Gastroesophageal sphincter (tissue), 4 donors: ENCODE data around the gene CRIP2. TPM values are rescaled to one million over a fixed set of nuclear protein-coding genes. Genes with fewer than 3 reads are reported as not detected.

ENCODE experiments used
- ATAC-seq: fragments of 150-250 bp; one replicate; pipeline ENCODE4 v1.9.1; 2016; ENCODE audit warnings: mild to moderate bottlenecking, moderate library complexity
- H3K27ac ChIP-seq, 4 donors: fragments of 200-600 bp; sonication (generic) in 3 of 4; 1 replicate in 3 of 4; 2 replicates in 1 of 4; pipeline ENCODE4 v1.5.1; 2016 to 2019
- H3K27me3 ChIP-seq: fragments of 200-600 bp; sonication (generic); one replicate; pipeline ENCODE4 v1.5.1; 2019
- H3K36me3 ChIP-seq, 2 donors: fragments of 200-600 bp; sonication (generic); one replicate each; pipeline ENCODE4 v1.5.1; 2019; ENCODE audit warnings: control low read depth in 1 of 2
- H3K4me1 ChIP-seq, 3 donors: fragments of 200-600 bp; sonication (generic); 1 replicate in 2 of 3; 2 replicates in 1 of 3; pipeline ENCODE4 v1.5.1; 2016 to 2019; ENCODE audit warnings: control low read depth in 2 of 3
- H3K4me3 ChIP-seq, 2 donors: fragments of 200-600 bp; sonication (generic); one replicate each; pipeline ENCODE4 v1.5.1; 2019; ENCODE audit warnings: mild to moderate bottlenecking in 1 of 2, moderate library complexity in 1 of 2
- H3K9me3 ChIP-seq, 3 donors: fragments of 200-600 bp; sonication (generic); one replicate each; pipeline ENCODE4 v1.5.1; 2017 to 2019; ENCODE audit warnings: control low read depth in 2 of 3
- EP300 ChIP-seq: sonication (generic); formaldehyde crosslinking; IDR thresholded peaks from one replicate; pipeline ENCODE4 v1.6.1; 2017; ENCODE audit warnings: antibody characterized with exemption, mild to moderate bottlenecking
- POLR2A ChIP-seq, 2 donors: fragments of 450-650 bp; IDR thresholded peaks; one replicate each; pipeline ENCODE4 v1.6.1; 2017; ENCODE audit warnings: antibody characterized with exemption in 2 of 2, mild to moderate bottlenecking in 2 of 2, moderate library complexity in 1 of 2
- POLR2AphosphoS5 ChIP-seq: sonication (generic); formaldehyde crosslinking; IDR thresholded peaks from one replicate; pipeline ENCODE4 v1.6.1; 2017; ENCODE audit warnings: antibody characterized with exemption
- whole genome bisulfite sequencing, 2 donors: methylation state at CpG; one replicate each; pipeline ENCODE4 v1.1.5; 2018; ENCODE audit warnings: low coverage in 1 of 2; 5-methylcytosine and 5-hydroxymethylcytosine counted together
- total RNA-seq, 4 donors: library from RNA; depleted of rRNA; stranded (reverse); fragments of >200 nt; gene quantifications; one replicate each; pipeline ENCODE4 v1.1.0, GENCODE V29; 2016
- TF ChIP-seq, protein P1 (sequence below), 4 experiments: fragments of 200-600 bp in 2 of 4; fragments of 450-650 bp in 2 of 4; sonication (generic) in 1 of 4; IDR thresholded peaks; one replicate each; pipeline ENCODE4 v1.5.1; 2017 to 2019; ENCODE audit warnings: antibody characterized with exemption in 4 of 4, mild to moderate bottlenecking in 2 of 4, moderate library complexity in 2 of 4

The CRIP2 gene
- total RNA-seq, 4 donors from 2014 or later, result 165 to 518 (median 343) TPM

DNA sequence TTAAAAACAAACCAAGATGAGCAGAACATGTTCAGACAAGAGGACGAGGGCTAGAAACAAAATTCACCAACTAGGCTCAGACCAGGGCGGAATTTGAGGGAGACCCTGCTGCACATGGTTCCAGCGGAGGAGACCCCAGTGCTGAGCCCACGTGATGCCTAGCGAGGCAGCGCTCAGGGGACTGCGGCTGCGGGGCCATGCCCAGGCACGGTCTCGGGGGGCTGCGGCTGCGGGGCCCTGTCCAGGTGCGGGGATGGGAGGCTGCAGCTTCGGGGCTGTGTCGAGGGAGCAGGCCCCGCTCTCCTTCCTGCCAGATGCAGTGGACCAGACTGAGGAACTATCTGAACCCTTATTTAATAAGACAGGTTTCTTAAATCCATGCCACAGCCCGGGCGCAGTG is 12.7 kb upstream of the CRIP2 start:
- no peak for ATAC-seq
- WGBS, 2 donors, result 83% methylated on average over 2 of the region's 18 CpGs; no CpG with 5 or more reads in 1 of the 2 donors
- H3K36me3 ChIP-seq, result peaks cover 0 to 89% of the 10 kb centered on the region in 2 donors

DNA sequence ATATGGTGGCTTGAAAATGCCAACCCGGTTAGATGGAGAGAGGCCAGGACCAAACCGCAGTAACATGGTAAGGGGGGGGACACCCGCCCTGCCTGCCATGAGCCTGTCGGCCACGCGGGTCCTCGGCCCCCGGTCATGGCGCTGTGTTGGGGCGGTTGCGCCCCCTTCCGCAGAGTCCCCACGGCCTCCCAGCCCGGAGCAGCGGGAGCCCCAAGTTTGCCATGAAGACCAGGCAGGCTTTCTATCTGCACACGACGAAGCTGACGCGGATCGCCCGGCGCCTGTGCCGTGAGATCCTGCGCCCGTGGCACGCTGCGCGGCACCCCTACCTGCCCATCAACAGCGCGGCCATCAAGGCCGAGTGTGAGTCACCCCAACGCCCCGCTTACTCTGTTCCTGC is 10.1 kb upstream of the CRIP2 start:
- no peak for ATAC-seq
- 42 to 94% methylated on average over 2 to 16 of the region's 33 CpGs for WGBS, 2 donors

More for the DNA sequence above, 12.7 kb upstream of the CRIP2 start:
- no peaks in the 10 kb centered on the region for H3K9me3 ChIP-seq
- H3K4me3 ChIP-seq, result no peak overlapping the region
- H3K4me1 ChIP-seq, result no peaks in the 10 kb centered on the region
- no peak overlapping the region for H3K27ac ChIP-seq
- no peak for TF ChIP-seq EP300
- TF ChIP-seq POLR2AphosphoS5, result no peak
- TF ChIP-seq POLR2A (IDR thresholded peaks at IDR 0.05), result no peak
- TF ChIP-seq, protein P1, sequence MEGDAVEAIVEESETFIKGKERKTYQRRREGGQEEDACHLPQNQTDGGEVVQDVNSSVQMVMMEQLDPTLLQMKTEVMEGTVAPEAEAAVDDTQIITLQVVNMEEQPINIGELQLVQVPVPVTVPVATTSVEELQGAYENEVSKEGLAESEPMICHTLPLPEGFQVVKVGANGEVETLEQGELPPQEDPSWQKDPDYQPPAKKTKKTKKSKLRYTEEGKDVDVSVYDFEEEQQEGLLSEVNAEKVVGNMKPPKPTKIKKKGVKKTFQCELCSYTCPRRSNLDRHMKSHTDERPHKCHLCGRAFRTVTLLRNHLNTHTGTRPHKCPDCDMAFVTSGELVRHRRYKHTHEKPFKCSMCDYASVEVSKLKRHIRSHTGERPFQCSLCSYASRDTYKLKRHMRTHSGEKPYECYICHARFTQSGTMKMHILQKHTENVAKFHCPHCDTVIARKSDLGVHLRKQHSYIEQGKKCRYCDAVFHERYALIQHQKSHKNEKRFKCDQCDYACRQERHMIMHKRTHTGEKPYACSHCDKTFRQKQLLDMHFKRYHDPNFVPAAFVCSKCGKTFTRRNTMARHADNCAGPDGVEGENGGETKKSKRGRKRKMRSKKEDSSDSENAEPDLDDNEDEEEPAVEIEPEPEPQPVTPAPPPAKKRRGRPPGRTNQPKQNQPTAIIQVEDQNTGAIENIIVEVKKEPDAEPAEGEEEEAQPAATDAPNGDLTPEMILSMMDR (IDR thresholded peaks at IDR 0.05), result no peak
- no peaks in the 10 kb centered on the region for H3K27me3 ChIP-seq

DNA sequence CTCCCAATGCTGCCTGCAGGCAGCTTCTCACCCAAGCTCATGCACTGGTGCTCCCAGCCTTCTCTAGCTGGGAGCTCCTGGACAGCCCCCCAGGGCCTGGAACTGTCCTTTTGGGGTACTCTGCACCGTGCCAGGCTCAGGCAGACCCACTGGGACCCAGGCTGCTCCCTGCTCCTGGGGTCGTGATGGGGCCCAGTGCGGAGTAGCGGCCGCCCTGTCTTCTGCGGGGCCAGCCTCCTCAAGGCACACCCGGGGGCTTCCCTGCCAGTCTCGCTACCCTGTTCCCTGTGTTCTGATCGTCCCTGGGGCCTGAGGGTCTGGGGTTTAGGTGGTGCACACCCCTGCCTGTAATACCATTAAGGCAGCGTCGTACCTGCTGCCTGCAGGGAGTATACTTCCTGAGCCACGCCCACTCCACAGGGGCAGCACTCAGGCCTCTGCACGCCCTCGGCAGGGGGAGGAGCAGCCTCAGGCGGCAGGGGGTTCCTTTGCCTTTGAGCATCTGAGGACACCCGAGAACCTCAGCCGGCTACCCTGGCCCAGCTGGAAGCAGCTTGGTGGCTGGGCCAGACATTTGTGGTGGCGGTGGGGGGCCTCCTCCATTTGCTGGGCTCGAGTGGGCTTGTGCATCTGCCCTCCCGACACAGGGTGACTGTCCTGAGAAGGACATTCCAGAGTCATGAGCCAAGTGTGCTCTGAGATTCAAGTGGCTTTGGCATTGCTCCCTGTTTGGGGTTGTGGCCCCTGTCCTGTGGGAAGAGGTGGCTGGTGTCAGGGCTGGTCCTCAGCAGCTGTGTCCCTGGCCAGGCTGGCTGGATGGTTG is 9.2 kb upstream of the CRIP2 start:
- ATAC-seq, result no peak
- Histone ChIP-seq H3K27ac (no peak overlapping the region), H3K36me3 (peaks cover 0 to 94% of the 10 kb centered on the region in 2 donors), H3K9me3 (no peaks in the 10 kb centered on the region), H3K4me3 (no peak overlapping the region), H3K4me1 (peaks cover 3 to 31% (median 14%) of the 10 kb centered on the region in 3 donors), H3K27me3 (no peaks in the 10 kb centered on the region)
- 60% methylated on average over 1 of the region's 20 CpGs; no CpG with 5 or more reads in 1 of the 2 donors for WGBS, 2 donors
- TF ChIP-seq POLR2AphosphoS5 (no peak), POLR2A (IDR thresholded peaks at IDR 0.05) (no peak), EP300 (no peak)
- TF ChIP-seq, protein P1 (IDR thresholded peaks at IDR 0.05), result no peak

More for the DNA sequence above, 10.1 kb upstream of the CRIP2 start:
- Histone ChIP-seq H3K4me3 (no peak overlapping the region), H3K36me3 (peaks cover 0 to 90% of the 10 kb centered on the region in 2 donors), H3K9me3 (no peaks in the 10 kb centered on the region), H3K27me3 (no peaks in the 10 kb centered on the region), H3K27ac (no peak overlapping the region), H3K4me1 (peaks cover 3 to 22% (median 14%) of the 10 kb centered on the region in 3 donors)
- no peak for TF ChIP-seq POLR2A (IDR thresholded peaks at IDR 0.05)
- TF ChIP-seq EP300, result no peak
- TF ChIP-seq, protein P1 (IDR thresholded peaks at IDR 0.05), result no peak
- TF ChIP-seq POLR2AphosphoS5, result no peak

DNA sequence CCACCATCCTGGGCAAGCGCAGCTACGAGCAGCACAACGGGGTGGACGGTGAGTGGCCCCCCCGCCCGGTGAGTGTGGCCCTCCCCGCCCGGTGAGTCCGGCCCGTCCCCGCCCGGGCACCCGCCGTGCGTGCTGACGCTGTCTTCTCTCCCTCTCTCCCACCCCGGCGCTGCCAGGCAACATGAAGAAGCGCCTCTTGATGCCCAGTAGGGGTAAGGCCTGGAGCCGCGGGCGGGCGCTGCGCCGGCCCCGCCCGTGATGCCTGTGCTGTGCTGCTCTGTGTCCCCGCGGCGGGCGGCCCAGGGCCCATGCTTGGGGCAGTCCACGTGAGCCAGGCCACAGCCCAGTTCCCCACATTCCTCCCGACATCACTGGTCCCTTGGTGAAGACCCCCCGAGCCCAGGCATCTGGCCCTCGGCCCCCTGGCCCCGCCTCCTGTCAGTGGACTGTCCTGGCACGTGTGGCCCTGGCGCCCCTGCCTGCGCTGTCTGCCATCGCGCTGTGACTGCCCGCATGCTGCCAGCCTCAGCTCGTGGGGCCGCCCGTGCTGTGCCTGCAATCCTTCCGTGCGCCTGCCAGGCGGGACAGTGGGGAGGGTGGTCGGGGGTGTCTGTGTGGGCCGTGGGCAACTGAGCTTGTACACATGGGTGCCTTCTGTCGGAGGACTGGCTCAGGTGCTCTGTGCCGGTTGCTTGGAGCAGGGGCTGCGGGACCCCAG is 7.9 kb upstream of the CRIP2 start:
- Histone ChIP-seq H3K27me3 (no peaks in the 10 kb centered on the region), H3K9me3 (no peaks in the 10 kb centered on the region), H3K27ac (peak overlapping the region in 2 of 4 donors; percentile 92 to 96), H3K4me1 (peaks cover 3 to 43% (median 24%) of the 10 kb centered on the region in 3 donors), H3K36me3 (peaks cover 0 to 87% of the 10 kb centered on the region in 2 donors), H3K4me3 (no peak overlapping the region)
- ATAC-seq, result no peak
- TF ChIP-seq, protein P1 (IDR thresholded peaks at IDR 0.05), result no peak
- TF ChIP-seq POLR2A (IDR thresholded peaks at IDR 0.05) (no peak), EP300 (no peak), POLR2AphosphoS5 (no peak)
- WGBS, 2 donors, result no CpG with 5 or more reads among the region's 53 CpGs
